RWPE1 (cell line): ENCODE measurements around the gene CYP2W1.

ENCODE experiments used
- CTCF ChIA-PET: fragments of 350-600 bp; sonication (Branson Sonifier 250); formaldehyde crosslinking; extraction: SDS; loops from one replicate; lab custom pipeline; 2021; lab: Yijun Ruan, JAX
- POLR2A ChIA-PET: fragments of 400-600 bp; formaldehyde crosslinking; extraction: SDS; loops from one replicate; lab custom pipeline; 2020; ENCODE audit warnings: antibody characterized with exemption; ENCODE audit not compliant: low non-redundant PET; lab: Yijun Ruan, JAX
- DNase-seq: peaks from one replicate; pipeline ENCODE4 v3.0.0; 2012; ENCODE audit warnings: low spot score
- H3K27ac ChIP-seq: fragments of 450-650 bp; 2 replicates; pipeline ENCODE4 v1.5.1; 2017
- TF ChIP-seq, protein P1 (sequence below): fragments of 450-650 bp; conservative IDR thresholded peaks from 2 replicates; pipeline ENCODE4 v1.5.1; 2017; ENCODE audit warnings: low read depth, mild to moderate bottlenecking

CYP2W1 gene

DNA sequence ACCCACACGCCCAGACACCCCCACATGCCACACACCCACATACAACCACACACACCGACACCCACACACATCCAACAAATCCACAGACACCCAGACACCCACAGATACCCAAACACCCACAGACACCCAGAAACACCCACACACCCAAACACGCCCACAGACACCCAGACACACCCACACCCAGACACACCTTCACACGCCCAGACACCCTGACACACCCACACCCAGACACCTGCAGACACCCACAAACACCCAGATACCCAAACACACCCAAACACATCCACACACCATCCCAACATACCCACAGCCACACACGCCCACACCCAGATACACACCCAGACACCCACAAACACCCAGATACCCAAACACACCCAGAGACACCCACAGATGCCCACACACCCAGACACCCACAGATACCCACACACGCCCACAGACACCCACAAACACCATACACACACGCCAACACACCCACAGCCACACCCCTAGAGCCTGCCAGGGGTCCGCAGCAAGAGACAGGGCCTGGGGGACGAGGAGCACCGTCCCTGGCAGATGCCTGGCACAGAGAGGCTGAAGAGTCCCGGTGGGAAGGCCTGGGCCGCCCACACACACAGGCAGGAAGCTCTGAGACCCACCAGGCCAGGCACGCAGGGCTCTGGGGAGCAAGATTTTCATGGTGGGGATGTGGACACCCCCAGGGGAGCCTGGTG is 28.5 kb downstream of the CYP2W1 start:
- peak overlapping the region; percentile 43 for H3K27ac ChIP-seq
- CTCF ChIA-PET, result interaction anchor here (0.5 to 1.7 kb wide), 4 partner anchors 17 to 197 kb away, joined by 3 to 5 read pairs (median 5); no protein-coding TSS in a partner anchor
- TF ChIP-seq, protein P1, sequence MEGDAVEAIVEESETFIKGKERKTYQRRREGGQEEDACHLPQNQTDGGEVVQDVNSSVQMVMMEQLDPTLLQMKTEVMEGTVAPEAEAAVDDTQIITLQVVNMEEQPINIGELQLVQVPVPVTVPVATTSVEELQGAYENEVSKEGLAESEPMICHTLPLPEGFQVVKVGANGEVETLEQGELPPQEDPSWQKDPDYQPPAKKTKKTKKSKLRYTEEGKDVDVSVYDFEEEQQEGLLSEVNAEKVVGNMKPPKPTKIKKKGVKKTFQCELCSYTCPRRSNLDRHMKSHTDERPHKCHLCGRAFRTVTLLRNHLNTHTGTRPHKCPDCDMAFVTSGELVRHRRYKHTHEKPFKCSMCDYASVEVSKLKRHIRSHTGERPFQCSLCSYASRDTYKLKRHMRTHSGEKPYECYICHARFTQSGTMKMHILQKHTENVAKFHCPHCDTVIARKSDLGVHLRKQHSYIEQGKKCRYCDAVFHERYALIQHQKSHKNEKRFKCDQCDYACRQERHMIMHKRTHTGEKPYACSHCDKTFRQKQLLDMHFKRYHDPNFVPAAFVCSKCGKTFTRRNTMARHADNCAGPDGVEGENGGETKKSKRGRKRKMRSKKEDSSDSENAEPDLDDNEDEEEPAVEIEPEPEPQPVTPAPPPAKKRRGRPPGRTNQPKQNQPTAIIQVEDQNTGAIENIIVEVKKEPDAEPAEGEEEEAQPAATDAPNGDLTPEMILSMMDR, result no peak
- POLR2A ChIA-PET, result no interaction called here
- DNase-seq, result no peak

DNA sequence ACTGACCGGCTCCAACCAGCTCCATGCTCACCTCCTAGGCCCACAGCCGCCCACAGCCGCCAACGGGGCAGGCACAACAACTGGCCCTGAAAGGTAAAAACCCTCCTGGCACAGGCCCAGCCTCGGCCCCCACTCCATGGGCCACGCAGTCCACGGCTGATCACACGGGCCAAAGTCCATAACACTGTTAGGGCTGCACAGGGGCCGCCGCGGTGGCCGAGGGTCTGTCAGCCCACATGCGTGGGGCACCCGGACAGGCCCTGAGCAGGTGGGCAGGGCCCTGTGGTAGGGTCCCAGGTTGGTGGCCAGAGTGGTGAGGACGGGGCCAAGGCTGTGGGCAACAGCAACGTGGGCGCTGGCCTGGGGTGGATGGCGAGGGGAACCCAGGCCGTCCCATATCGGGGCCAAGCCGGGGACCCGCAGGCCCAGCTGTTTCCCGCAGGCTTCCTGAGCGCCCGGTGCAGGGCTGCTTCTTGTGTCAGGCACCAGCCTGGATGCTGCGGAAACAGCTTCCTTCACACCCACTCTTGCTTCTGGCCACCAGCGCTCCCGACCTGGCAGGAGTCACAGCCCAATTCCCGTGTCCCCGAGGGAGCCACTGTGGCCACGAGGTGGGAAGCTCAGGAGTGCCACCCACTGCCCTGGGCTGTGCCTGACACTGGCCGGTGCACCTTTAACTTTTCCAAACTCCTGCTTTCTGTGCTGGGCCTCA is 29.2 kb downstream of the CYP2W1 start:
- ChIA-PET POLR2A (no interaction called here), CTCF (interaction anchor here (0.6 to 1.7 kb wide), 4 partner anchors 15 to 198 kb away, joined by 3 to 5 read pairs (median 4); no protein-coding TSS in a partner anchor)
- H3K27ac ChIP-seq, result peak overlapping the region; percentile 43
- DNase-seq, result no peak
- TF ChIP-seq, protein P1, result no peak

DNA sequence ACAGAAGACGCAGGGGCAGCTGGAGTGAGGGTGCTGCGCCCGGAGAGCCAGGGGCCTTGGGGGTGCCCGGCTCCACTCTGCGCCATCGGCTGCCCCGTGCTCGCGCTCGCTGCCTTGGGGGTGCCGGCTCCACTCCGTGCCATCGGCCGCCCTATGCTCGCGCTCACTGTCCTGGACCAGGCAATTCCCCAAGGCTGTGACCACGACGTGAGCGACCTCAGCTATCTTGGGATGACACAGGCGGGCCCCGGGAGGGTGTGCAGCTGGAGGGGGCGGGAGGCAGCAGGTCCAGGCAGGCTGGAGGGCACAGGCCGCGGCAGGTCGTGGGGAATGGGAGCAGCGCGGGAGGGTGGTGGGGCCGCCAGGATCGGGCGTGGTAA is 29.7 kb downstream of the CYP2W1 start:
- TF ChIP-seq, protein P1, result no peak
- POLR2A ChIA-PET, result no interaction called here
- CTCF ChIA-PET, result interaction anchor here (0.8 to 1.7 kb wide), 2 partner anchors 16 to 20 kb away, joined by 3 to 5 read pairs; no protein-coding TSS in a partner anchor
- peak overlapping the region; percentile 43 for H3K27ac ChIP-seq
- no peak for DNase-seq

DNA sequence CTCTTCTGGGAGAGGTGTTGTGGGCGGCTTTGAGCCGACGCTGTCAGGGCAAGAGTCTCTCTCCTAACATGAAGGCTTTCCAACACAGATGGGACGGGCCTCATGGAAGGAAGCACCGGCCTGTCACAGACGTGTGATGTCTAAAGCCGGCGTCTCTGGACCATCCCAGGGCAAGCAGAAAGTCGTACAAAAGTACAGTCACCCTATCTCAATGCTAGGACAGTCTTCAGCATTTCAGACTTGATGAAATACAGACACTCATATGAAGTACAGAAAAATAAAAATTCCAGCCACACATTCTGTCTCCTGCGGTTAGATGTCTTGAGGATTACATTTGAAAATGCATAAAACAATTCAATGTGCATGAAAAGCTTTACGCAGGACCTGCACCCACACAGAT is 30.6 kb downstream of the CYP2W1 start:
- ChIA-PET CTCF (interaction anchor here (1.3 to 1.5 kb wide), 2 partner anchors 21 to 52 kb away, joined by 4 to 5 read pairs; no protein-coding TSS in a partner anchor), POLR2A (no interaction called here)
- TF ChIP-seq, protein P1, result no peak
- H3K27ac ChIP-seq, result peak overlapping the region; percentile 43
- DNase-seq, result no peak

DNA sequence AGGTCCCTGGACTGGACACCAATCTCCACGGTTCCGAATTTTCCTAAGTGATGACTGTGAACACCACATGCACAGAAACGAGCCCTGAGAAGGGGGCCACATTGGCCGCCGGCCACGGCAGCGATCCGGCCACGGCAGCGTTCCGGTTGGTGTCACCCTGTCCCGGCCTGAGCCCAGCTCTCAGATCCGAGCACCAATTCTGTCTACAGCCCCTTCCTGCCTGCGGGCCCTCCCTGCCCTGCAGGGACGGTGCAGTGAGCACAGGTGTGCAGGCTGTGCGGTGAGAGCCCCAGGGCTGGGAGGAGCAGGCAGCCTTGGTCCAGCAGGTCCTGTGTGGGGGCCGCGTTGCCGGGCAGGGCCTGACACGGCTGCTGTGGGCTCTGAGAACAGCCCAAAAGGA is 31.7 kb downstream of the CYP2W1 start:
- ChIA-PET POLR2A (no interaction called here), CTCF (interaction anchor here (1.3 to 1.5 kb wide), 2 partner anchors 22 to 51 kb away, joined by 4 to 5 read pairs; no protein-coding TSS in a partner anchor)
- DNase-seq, result no peak
- TF ChIP-seq, protein P1, result no peak
- peak overlapping the region; percentile 43 for H3K27ac ChIP-seq
